Hepatocyte (in vitro differentiated cells): Measurements from ENCODE around the gene ULBP3. TPM values are rescaled to one million over a fixed set of nuclear protein-coding genes. Genes with fewer than 3 reads are reported as not detected.

ENCODE experiments used
- DNase-seq: peaks from one replicate; pipeline ENCODE4 v3.0.0-alpha.2; 2016; ENCODE audit warnings: low spot score
- H2AFZ ChIP-seq: fragments of 200-600 bp; sonication (generic); 2 replicates; pipeline ENCODE4 v1.6.0; 2016; ENCODE audit warnings: antibody characterized with exemption, mild to moderate bottlenecking
- H3K27ac ChIP-seq: fragments of 200-600 bp; sonication (generic); 2 replicates; pipeline ENCODE4 v1.5.1; 2016; ENCODE audit warnings: mild to moderate bottlenecking
- H3K27me3 ChIP-seq: fragments of 200-600 bp; sonication (generic); 2 replicates; pipeline ENCODE4 v1.6.1; 2016
- H3K36me3 ChIP-seq: fragments of 200-600 bp; sonication (generic); replicated peaks from 2 replicates; pipeline ENCODE4 v1.5.1; 2016; ENCODE audit warnings: low read depth; ENCODE audit not compliant: insufficient read depth
- H3K4me1 ChIP-seq: fragments of 200-600 bp; sonication (generic); 2 replicates; pipeline ENCODE4 v1.5.1; 2016; ENCODE audit warnings: mild to moderate bottlenecking, moderate library complexity; ENCODE audit not compliant: insufficient read depth
- H3K4me2 ChIP-seq: fragments of 200-600 bp; sonication (generic); 2 replicates; pipeline ENCODE4 v1.6.0; 2016
- H3K4me3 ChIP-seq: fragments of 200-600 bp; sonication (generic); 2 replicates; pipeline ENCODE4 v1.5.1; 2016; ENCODE audit warnings: mild to moderate bottlenecking
- H3K79me2 ChIP-seq: fragments of 200-600 bp; sonication (generic); 2 replicates; pipeline ENCODE4 v1.6.0; 2017; ENCODE audit warnings: mild to moderate bottlenecking
- H3K9me2 ChIP-seq: fragments of 200-600 bp; sonication (generic); replicated peaks from 2 replicates; pipeline ENCODE4 v1.6.0; 2017; ENCODE audit warnings: mild to moderate bottlenecking; ENCODE audit not compliant: insufficient read depth
- H3K9me3 ChIP-seq: fragments of 200-600 bp; sonication (generic); 2 replicates; pipeline ENCODE4 v1.5.1; 2016; ENCODE audit warnings: low read depth, mild to moderate bottlenecking
- H4K20me1 ChIP-seq: fragments of 200-600 bp; sonication (generic); 2 replicates; pipeline ENCODE4 v1.6.0; 2016; ENCODE audit warnings: mild to moderate bottlenecking; ENCODE audit not compliant: insufficient read depth, poor library complexity, severe bottlenecking
- EZH2 ChIP-seq: fragments of 200-600 bp; sonication (generic); IDR thresholded peaks from 2 replicates; pipeline ENCODE4 v1.6.1; 2016; ENCODE audit warnings: antibody characterized with exemption, mild to moderate bottlenecking, borderline replicate concordance
- EZH2phosphoT487 ChIP-seq: fragments of 200-600 bp; sonication (generic); IDR thresholded peaks from one replicate; pipeline ENCODE4 v1.6.1; 2018; ENCODE audit warnings: antibody characterized with exemption, mild to moderate bottlenecking, low read depth, moderate library complexity; ENCODE audit not compliant: unreplicated experiment, severe bottlenecking
- WGBS: methylation state at CpG from one replicate; pipeline ENCODE4 v1.1.6; 2016; ENCODE audit warnings: low lambda C conversion rate; ENCODE audit errors: missing lambda C conversion rate; 5-methylcytosine and 5-hydroxymethylcytosine counted together
- polyA plus RNA-seq: library from polyadenylated mRNA; unstranded; fragments of >200 nt; fragmentation: Nextera tagmentation; extraction: Ambion mirVana; gene quantifications from 2 replicates; pipeline ENCODE4 v1.2.1, GENCODE V29; 2016
- total RNA-seq: library from RNA; depleted of rRNA; stranded (reverse); fragments of >200 nt; gene quantifications from 2 replicates; pipeline ENCODE4 v1.2.3, GENCODE V29; 2014
- TF ChIP-seq, protein P1 (sequence below): fragments of 200-600 bp; sonication (generic); IDR thresholded peaks from 2 replicates; pipeline ENCODE4 v1.5.1; 2016; ENCODE audit warnings: antibody characterized with exemption, mild to moderate bottlenecking; ENCODE audit not compliant: poor library complexity

The ULBP3 gene
- 5.1 and 6.6 TPM in 2 replicates for total RNA-seq
- polyA plus RNA-seq, result 2.6 and 4.3 TPM in 2 replicates

- WGBS, result 1% methylated on average over 50 of the region's 72 CpGs
- Histone ChIP-seq H3K36me3 (no peaks in the 10 kb centered on the region), H3K9me3 (no peaks in the 10 kb centered on the region), H4K20me1 (no peaks in the 10 kb centered on the region), H3K9me2 (no peaks in the 10 kb centered on the region), H2AFZ (peak within 1 kb of the TSS; percentile 97), H3K79me2 (no peaks in the 10 kb centered on the region), H3K4me1 (peaks cover 7% of the 10 kb centered on the region), H3K27me3 (no peaks in the 10 kb centered on the region), H3K4me2 (peak within 1 kb of the TSS; percentile 97), H3K27ac (peak within 1 kb of the TSS; percentile 81), H3K4me3 (peak within 1 kb of the TSS; percentile 74)
- DNase-seq, result peak; percentile 94
- TF ChIP-seq, protein P1, sequence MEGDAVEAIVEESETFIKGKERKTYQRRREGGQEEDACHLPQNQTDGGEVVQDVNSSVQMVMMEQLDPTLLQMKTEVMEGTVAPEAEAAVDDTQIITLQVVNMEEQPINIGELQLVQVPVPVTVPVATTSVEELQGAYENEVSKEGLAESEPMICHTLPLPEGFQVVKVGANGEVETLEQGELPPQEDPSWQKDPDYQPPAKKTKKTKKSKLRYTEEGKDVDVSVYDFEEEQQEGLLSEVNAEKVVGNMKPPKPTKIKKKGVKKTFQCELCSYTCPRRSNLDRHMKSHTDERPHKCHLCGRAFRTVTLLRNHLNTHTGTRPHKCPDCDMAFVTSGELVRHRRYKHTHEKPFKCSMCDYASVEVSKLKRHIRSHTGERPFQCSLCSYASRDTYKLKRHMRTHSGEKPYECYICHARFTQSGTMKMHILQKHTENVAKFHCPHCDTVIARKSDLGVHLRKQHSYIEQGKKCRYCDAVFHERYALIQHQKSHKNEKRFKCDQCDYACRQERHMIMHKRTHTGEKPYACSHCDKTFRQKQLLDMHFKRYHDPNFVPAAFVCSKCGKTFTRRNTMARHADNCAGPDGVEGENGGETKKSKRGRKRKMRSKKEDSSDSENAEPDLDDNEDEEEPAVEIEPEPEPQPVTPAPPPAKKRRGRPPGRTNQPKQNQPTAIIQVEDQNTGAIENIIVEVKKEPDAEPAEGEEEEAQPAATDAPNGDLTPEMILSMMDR, result peak; percentile 75
- no peak for TF ChIP-seq EZH2
These were observed at the start of gene ULBP3 for GRCh38 chr6:150068720-150069648. TSS of gene ULBP3 (minus strand) at chr6:150069121. CDS start at chr6:150069066, 55 bp downstream.

GRCh38 chr6:150118627-150119026 lies 49.7 kb upstream of the ULBP3 start:
- no peaks in the 10 kb centered on the region for H3K36me3 ChIP-seq
- H3K4me2 ChIP-seq, result no peak overlapping the region
- WGBS, result 84% methylated on average over 9 of the region's 9 CpGs
- H4K20me1 ChIP-seq, result no peaks in the 10 kb centered on the region
- H3K4me1 ChIP-seq, result peaks cover 4% of the 10 kb centered on the region
- no peaks in the 10 kb centered on the region for H3K9me3 ChIP-seq
- H3K27ac ChIP-seq, result no peak overlapping the region
- no peak overlapping the region for H3K4me3 ChIP-seq
- no peaks in the 10 kb centered on the region for H3K27me3 ChIP-seq
- no peaks in the 10 kb centered on the region for H3K9me2 ChIP-seq
- no peak for TF ChIP-seq EZH2phosphoT487
- no peak for TF ChIP-seq EZH2
- TF ChIP-seq, protein P1, result no peak
- H3K79me2 ChIP-seq, result no peaks in the 10 kb centered on the region
- DNase-seq, result no peak
- H2AFZ ChIP-seq, result no peak overlapping the region

GRCh38 chr6:150118203-150118602 lies 49.3 kb upstream of the ULBP3 start:
- DNase-seq, result no peak
- Histone ChIP-seq H3K27ac (no peak overlapping the region), H3K9me2 (no peaks in the 10 kb centered on the region), H2AFZ (no peak overlapping the region), H4K20me1 (no peaks in the 10 kb centered on the region), H3K36me3 (no peaks in the 10 kb centered on the region), H3K4me3 (no peak overlapping the region), H3K4me2 (no peak overlapping the region), H3K27me3 (no peaks in the 10 kb centered on the region), H3K9me3 (no peaks in the 10 kb centered on the region), H3K79me2 (no peaks in the 10 kb centered on the region), H3K4me1 (peaks cover 4% of the 10 kb centered on the region)
- no peak for TF ChIP-seq EZH2phosphoT487
- no peak for TF ChIP-seq EZH2
- TF ChIP-seq, protein P1, result no peak
- WGBS, result 80% methylated on average over 6 of the region's 6 CpGs
